ENCODE measurements around the gene MAP2K1. TPM values are rescaled to one million over a fixed set of nuclear protein-coding genes. Genes with fewer than 3 reads are reported as not detected.

Gene MAP2K1
- total RNA-seq, 1 experiment from 2014 or later, result 63.7 TPM

GRCh38 chr15:66496951-66497501 lies 110.3 kb downstream of the MAP2K1 start:
- ChIA-PET POLR2A (interaction anchor here (0.6 to 2.5 kb wide), 4 partner anchors 8 to 966 kb away, joined by 4 to 10 read pairs (median 6); partner anchors contain the start of genes MAP2K1 and ZWILCH), CTCF (interaction anchor here (0.6 to 1.4 kb wide), 4 partner anchors 8 to 110 kb away, joined by 3 to 18 read pairs (median 3); partner anchors contain the start of gene MAP2K1)
- H3K4me3 Mint-ChIP-seq (ENCODE audit: unreplicated experiment), result peak overlapping the region; percentile 92
- peak overlapping the region; percentile 93 for H3K27ac Mint-ChIP-seq (ENCODE audit: unreplicated experiment)
- Histone ChIP-seq H3K4me3 (ENCODE audit: low read depth, low read length) (peak overlapping the region; percentile 66), H3K27me3 (replicated peaks; ENCODE audit: control insufficient read depth, insufficient read depth, low read length) (no peaks in the 10 kb centered on the region), H3K36me3 (ENCODE audit: control insufficient read depth, insufficient read depth, low read length) (no peaks in the 10 kb centered on the region; the same call in 1 of the 2 replicates), H3K4me1 (peaks cover 4% of the 10 kb centered on the region; the same call in 1 of the 2 replicates), H3K9me3 (no peaks in the 10 kb centered on the region)
- H3K4me1 Mint-ChIP-seq (ENCODE audit: low read depth, unreplicated experiment), result peaks cover 6% of the 10 kb centered on the region
- no TSS peak for BruUV-seq (replicated peaks)
- DNase-seq, result no peak
- no peak for TF ChIP-seq CTCF (IDR thresholded peaks at IDR 0.05; ENCODE audit: insufficient read depth in 1 of 2, low read depth in 1 of 2, low read length in 1 of 2, severe bottlenecking in 1 of 2, unreplicated experiment in 1 of 2)
- intact Hi-C loops (cut with micrococcal nuclease; ENCODE audit: unreplicated experiment), result loop anchor here (2.0 to 5.0 kb wide), 3 partner anchors 95 to 140 kb away; partner anchors contain the start of genes MAP2K1 and TIPIN
- no peaks in the 10 kb centered on the region for H3K9me3 Mint-ChIP-seq (ENCODE audit: unreplicated experiment)
- peaks cover 92% of the 10 kb centered on the region for H3K36me3 Mint-ChIP-seq (ENCODE audit: insufficient read depth, unreplicated experiment)
- H3K27me3 Mint-ChIP-seq (ENCODE audit: insufficient read depth, unreplicated experiment), result no peaks in the 10 kb centered on the region

- Mint-ChIP-seq H3K27ac (ENCODE audit: unreplicated experiment) (peak within 1 kb of the TSS; percentile 93), H3K4me3 (ENCODE audit: unreplicated experiment) (peak within 1 kb of the TSS; percentile 92), H3K36me3 (ENCODE audit: insufficient read depth, unreplicated experiment) (peaks cover 94% of the 10 kb centered on the region), H3K9me3 (ENCODE audit: unreplicated experiment) (no peaks in the 10 kb centered on the region), H3K27me3 (ENCODE audit: insufficient read depth, unreplicated experiment) (no peaks in the 10 kb centered on the region), H3K4me1 (ENCODE audit: low read depth, unreplicated experiment) (peaks cover 10% of the 10 kb centered on the region)
- Histone ChIP-seq H3K9me3 (no peaks in the 10 kb centered on the region), H3K4me1 (peaks cover 4% of the 10 kb centered on the region; the same call in 1 of the 2 replicates), H3K36me3 (ENCODE audit: control insufficient read depth, insufficient read depth, low read length) (no peaks in the 10 kb centered on the region; the same call in 1 of the 2 replicates), H3K27me3 (replicated peaks; ENCODE audit: control insufficient read depth, insufficient read depth, low read length) (no peaks in the 10 kb centered on the region), H3K4me3 (ENCODE audit: low read depth, low read length) (peak within 1 kb of the TSS; percentile 66)
- no TSS peak for BruUV-seq (replicated peaks)
- intact Hi-C loops (cut with micrococcal nuclease; ENCODE audit: unreplicated experiment), result loop anchor here (2.0 to 5.0 kb wide), 3 partner anchors 95 to 141 kb away; partner anchors contain the start of genes MAP2K1 and TIPIN
- TF ChIP-seq CTCF (IDR thresholded peaks at IDR 0.05; ENCODE audit: insufficient read depth in 1 of 2, low read depth in 1 of 2, low read length in 1 of 2, severe bottlenecking in 1 of 2, unreplicated experiment in 1 of 2), result peak; percentile 88 to 96
- CTCF ChIA-PET, result interaction anchor here (0.6 to 1.4 kb wide), 8 partner anchors 8 to 204 kb away, joined by 3 to 18 read pairs (median 4); partner anchors contain the start of genes DIS3L and MAP2K1
- DNase-seq, result peak; percentile 95 to 97
- POLR2A ChIA-PET, result interaction anchor here (0.6 to 2.5 kb wide), 3 partner anchors 8 to 160 kb away, joined by 3 to 10 read pairs (median 4); partner anchors contain the start of genes MAP2K1 and ZWILCH
Measured at GRCh38 chr15:66497502-66498455, 111.1 kb downstream of the MAP2K1 start, which contains the start of gene SNAPC5. Gene SNAPC5, minus strand, starts transcription at chr15:66497762. Its CDS starts 31 bp downstream, at chr15:66497731.

All from Caco-2 (cell line).